Endothelial cell (in vitro differentiated cells): ENCODE data around the gene CRTC3. TPM values are rescaled to one million over a fixed set of nuclear protein-coding genes. Genes with fewer than 3 reads are reported as not detected.

Source experiments
- DNase-seq: peaks from one replicate; pipeline ENCODE4 v3.0.0; 2021; ENCODE audit warnings: low spot score
- H3K27ac Mint-ChIP-seq: one replicate; pipeline ENCODE4 v1.8.0; 2021; ENCODE audit warnings: mixed read lengths, inconsistent platforms; ENCODE audit not compliant: unreplicated experiment
- H3K27me3 Mint-ChIP-seq: one replicate; pipeline ENCODE4 v1.8.0; 2021; ENCODE audit warnings: mild to moderate bottlenecking, moderate library complexity, mixed read lengths, inconsistent platforms; ENCODE audit not compliant: unreplicated experiment
- H3K36me3 Mint-ChIP-seq: one replicate; pipeline ENCODE4 v1.8.0; 2021; ENCODE audit warnings: mild to moderate bottlenecking, low read depth, mixed read lengths, inconsistent platforms; ENCODE audit not compliant: unreplicated experiment
- H3K4me1 Mint-ChIP-seq: one replicate; pipeline ENCODE4 v1.8.0; 2021; ENCODE audit warnings: mild to moderate bottlenecking, mixed read lengths, inconsistent platforms; ENCODE audit not compliant: unreplicated experiment
- H3K4me3 Mint-ChIP-seq: one replicate; pipeline ENCODE4 v1.8.0; 2021; ENCODE audit warnings: mild to moderate bottlenecking, mixed read lengths, inconsistent platforms; ENCODE audit not compliant: unreplicated experiment
- H3K9me3 Mint-ChIP-seq: one replicate; pipeline ENCODE4 v1.8.0; 2021; ENCODE audit warnings: mixed read lengths, inconsistent platforms; ENCODE audit not compliant: unreplicated experiment
- total RNA-seq: library from RNA; stranded (reverse); fragmentation: NEBNext Ultra II Directional; extraction: Animal tissue kit (Norgen Biotek cat#: 25700); gene quantifications from one replicate; pipeline ENCODE4 v1.2.1, GENCODE V29; 2021; ENCODE audit not compliant: unreplicated experiment
- TF ChIP-seq, protein P1 (sequence below): fragments of 200-600 bp; sonication (generic); IDR thresholded peaks from one replicate; pipeline ENCODE4 v1.5.0; 2021; ENCODE audit warnings: antibody characterized with exemption; ENCODE audit not compliant: unreplicated experiment

Gene CRTC3
- total RNA-seq, 1 donor from 2014 or later = 27.1 TPM

GRCh38 chr15:90642464-90643300 lies 113.0 kb downstream of the CRTC3 start:
- Mint-ChIP-seq H3K4me3 (peak overlapping the region; percentile 68), H3K36me3 (peaks cover 32% of the 10 kb centered on the region), H3K27ac (no peak overlapping the region), H3K4me1 (peaks cover 20% of the 10 kb centered on the region), H3K9me3 (no peaks in the 10 kb centered on the region), H3K27me3 (peaks cover 7% of the 10 kb centered on the region)
- TF ChIP-seq, protein P1, sequence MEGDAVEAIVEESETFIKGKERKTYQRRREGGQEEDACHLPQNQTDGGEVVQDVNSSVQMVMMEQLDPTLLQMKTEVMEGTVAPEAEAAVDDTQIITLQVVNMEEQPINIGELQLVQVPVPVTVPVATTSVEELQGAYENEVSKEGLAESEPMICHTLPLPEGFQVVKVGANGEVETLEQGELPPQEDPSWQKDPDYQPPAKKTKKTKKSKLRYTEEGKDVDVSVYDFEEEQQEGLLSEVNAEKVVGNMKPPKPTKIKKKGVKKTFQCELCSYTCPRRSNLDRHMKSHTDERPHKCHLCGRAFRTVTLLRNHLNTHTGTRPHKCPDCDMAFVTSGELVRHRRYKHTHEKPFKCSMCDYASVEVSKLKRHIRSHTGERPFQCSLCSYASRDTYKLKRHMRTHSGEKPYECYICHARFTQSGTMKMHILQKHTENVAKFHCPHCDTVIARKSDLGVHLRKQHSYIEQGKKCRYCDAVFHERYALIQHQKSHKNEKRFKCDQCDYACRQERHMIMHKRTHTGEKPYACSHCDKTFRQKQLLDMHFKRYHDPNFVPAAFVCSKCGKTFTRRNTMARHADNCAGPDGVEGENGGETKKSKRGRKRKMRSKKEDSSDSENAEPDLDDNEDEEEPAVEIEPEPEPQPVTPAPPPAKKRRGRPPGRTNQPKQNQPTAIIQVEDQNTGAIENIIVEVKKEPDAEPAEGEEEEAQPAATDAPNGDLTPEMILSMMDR = no peak
- no peak for DNase-seq

DNA sequence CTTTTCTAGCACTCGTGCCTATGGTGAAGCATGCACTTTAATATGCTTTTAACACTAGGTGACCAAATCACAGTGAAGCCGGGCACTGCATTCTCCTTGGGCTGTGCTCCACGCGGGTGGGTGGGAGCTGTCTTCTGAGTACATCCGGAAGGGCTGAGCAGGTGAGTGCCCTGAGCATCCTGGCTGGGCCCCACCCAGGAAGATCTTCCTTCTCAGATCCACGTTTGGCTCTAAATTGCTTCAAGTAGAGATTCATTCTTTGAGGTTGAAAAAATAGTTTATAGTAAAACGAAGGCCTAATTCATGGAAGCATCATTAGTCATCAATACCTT lies 113.5 kb downstream of the CRTC3 start:
- Mint-ChIP-seq H3K36me3 (peaks cover 32% of the 10 kb centered on the region), H3K4me1 (peaks cover 20% of the 10 kb centered on the region), H3K9me3 (no peaks in the 10 kb centered on the region), H3K4me3 (no peak overlapping the region), H3K27me3 (peaks cover 6% of the 10 kb centered on the region), H3K27ac (no peak overlapping the region)
- no peak for DNase-seq
- TF ChIP-seq, protein P1 = no peak

- peaks cover 6% of the 10 kb centered on the region for H3K27me3 Mint-ChIP-seq
- no peaks in the 10 kb centered on the region for H3K9me3 Mint-ChIP-seq
- DNase-seq = no peak
- peaks cover 32% of the 10 kb centered on the region for H3K36me3 Mint-ChIP-seq
- TF ChIP-seq, protein P1 = no peak
- H3K4me3 Mint-ChIP-seq = no peak overlapping the region
- H3K27ac Mint-ChIP-seq = peak overlapping the region; percentile 74
- H3K4me1 Mint-ChIP-seq = peaks cover 32% of the 10 kb centered on the region
Measured at GRCh38 chr15:90644526-90644925, 114.8 kb downstream of the CRTC3 start.

DNA sequence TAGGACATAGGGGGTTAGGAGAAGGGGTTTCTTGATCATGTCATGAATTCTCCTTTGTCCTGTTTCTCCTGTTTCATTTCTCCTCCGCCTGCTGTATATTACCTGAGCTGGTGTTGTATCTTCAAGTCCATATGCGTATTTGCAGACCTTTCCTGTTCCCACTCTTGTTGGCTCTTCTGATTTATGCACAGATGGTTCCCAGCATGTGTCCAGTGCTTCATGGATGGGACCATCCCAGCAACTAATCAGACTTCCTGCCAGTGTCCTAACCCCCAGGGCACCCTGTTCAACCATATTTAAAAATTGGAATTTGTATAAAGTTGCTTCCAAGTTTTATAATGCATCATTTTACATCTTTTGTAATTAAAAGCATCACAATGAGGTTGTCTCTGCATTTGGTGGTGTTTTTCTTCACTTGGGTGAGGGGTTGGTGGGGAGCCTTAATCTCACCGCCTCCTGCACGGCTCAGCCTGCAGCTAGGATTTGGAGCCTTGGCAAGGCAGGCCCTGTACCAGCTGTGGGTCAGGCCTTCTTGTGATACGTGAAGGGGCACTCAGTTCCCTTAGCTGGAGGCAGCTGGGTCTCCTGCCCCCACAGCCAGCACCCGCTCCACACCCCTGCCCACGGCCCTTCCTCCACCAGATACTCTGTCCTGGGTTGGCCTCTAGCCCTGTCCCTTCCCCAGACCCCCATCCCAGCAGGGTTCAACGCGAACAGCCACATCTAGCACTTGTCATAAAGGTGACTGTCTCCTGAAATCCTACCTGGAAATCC lies 115.4 kb downstream of the CRTC3 start:
- H3K4me3 Mint-ChIP-seq = peak overlapping the region; percentile 38
- peaks cover 6% of the 10 kb centered on the region for H3K27me3 Mint-ChIP-seq
- peaks cover 38% of the 10 kb centered on the region for H3K4me1 Mint-ChIP-seq
- no peak for DNase-seq
- H3K9me3 Mint-ChIP-seq = no peaks in the 10 kb centered on the region
- H3K36me3 Mint-ChIP-seq = peaks cover 32% of the 10 kb centered on the region
- H3K27ac Mint-ChIP-seq = peak overlapping the region; percentile 74
- TF ChIP-seq, protein P1 = no peak
